ENCODE results near the gene SLC36A3.

GRCh38 chr5:151326266-151326665, 22.7 kb upstream of the SLC36A3 start:
- TF ChIP-seq, protein P1, sequence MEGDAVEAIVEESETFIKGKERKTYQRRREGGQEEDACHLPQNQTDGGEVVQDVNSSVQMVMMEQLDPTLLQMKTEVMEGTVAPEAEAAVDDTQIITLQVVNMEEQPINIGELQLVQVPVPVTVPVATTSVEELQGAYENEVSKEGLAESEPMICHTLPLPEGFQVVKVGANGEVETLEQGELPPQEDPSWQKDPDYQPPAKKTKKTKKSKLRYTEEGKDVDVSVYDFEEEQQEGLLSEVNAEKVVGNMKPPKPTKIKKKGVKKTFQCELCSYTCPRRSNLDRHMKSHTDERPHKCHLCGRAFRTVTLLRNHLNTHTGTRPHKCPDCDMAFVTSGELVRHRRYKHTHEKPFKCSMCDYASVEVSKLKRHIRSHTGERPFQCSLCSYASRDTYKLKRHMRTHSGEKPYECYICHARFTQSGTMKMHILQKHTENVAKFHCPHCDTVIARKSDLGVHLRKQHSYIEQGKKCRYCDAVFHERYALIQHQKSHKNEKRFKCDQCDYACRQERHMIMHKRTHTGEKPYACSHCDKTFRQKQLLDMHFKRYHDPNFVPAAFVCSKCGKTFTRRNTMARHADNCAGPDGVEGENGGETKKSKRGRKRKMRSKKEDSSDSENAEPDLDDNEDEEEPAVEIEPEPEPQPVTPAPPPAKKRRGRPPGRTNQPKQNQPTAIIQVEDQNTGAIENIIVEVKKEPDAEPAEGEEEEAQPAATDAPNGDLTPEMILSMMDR (IDR thresholded peaks at IDR 0.05) = no peak
- no peak for TF ChIP-seq POLR2A (IDR thresholded peaks at IDR 0.05)
- no peak for TF ChIP-seq EP300 (IDR thresholded peaks at IDR 0.05)

Data from upper lobe of left lung (tissue), 4 donors.